Endothelial cell of umbilical vein (primary cell): ENCODE data around the gene C1QB. TPM values are rescaled to one million over a fixed set of nuclear protein-coding genes. Genes with fewer than 3 reads are reported as not detected.

Experiments
- BruUV-seq: library from RNA; stranded (reverse); fragments of 400-500 nt; replicated peaks from 2 replicates; lab custom pipeline; 2021; lab: Mats Ljungman, UMichigan
- CTCF ChIA-PET: fragments of 300-600, 350-600 bp; sonication (Branson Sonifier 250); formaldehyde crosslinking; loops from one replicate; lab custom pipeline; 2021; ENCODE audit warnings: antibody characterized with exemption, inconsistent platforms; lab: Charles Lee
- POLR2A ChIA-PET: fragments of 300-600, 350-600 bp; sonication (Branson Sonifier 250); formaldehyde crosslinking; loops from one replicate; lab custom pipeline; 2021; ENCODE audit warnings: antibody characterized with exemption, inconsistent platforms; lab: Charles Lee
- DNase-seq: peaks from one replicate; pipeline ENCODE4 v3.0.0-alpha.2; 2011; ENCODE audit warnings: low read depth, low spot score
- FAIRE-seq: peaks from 2 replicates; lab custom pipeline; 2011; peaks lifted over from hg19 to GRCh38; lab: Jason Lieb, UNC
- H2AFZ ChIP-seq: 2 replicates; pipeline ENCODE4 v1.6.0; 2012; ENCODE audit warnings: low read depth, low read length, control low read depth, inconsistent platforms
- H3K27ac ChIP-seq: 2 replicates; pipeline ENCODE4 v1.5.1; 2011; ENCODE audit warnings: low read depth, mild to moderate bottlenecking, control low read depth, low read length, moderate library complexity; ENCODE audit not compliant: insufficient read depth
- H3K27me3 ChIP-seq, 2 experiments: 2 replicates each; pipeline versions ENCODE4 v1.6.0 to v1.6.1; 2011; ENCODE audit warnings: low read length in 2 of 2, mixed read lengths in 1 of 2; ENCODE audit not compliant: control insufficient read depth in 2 of 2, insufficient read depth in 2 of 2
- H3K36me3 ChIP-seq, 2 experiments: 2 replicates in 1 of 2; 3 replicates in 1 of 2; pipeline ENCODE4 v1.5.1; 2011; ENCODE audit warnings: low read length in 2 of 2, mild to moderate bottlenecking in 1 of 2, moderate library complexity in 1 of 2; ENCODE audit not compliant: control insufficient read depth in 2 of 2, insufficient read depth in 2 of 2; ENCODE audit errors: extremely low read depth in 1 of 2
- H3K4me1 ChIP-seq: 3 replicates; pipeline ENCODE4 v1.5.1; 2011; ENCODE audit warnings: mild to moderate bottlenecking, low read length; ENCODE audit not compliant: control insufficient read depth, insufficient read depth; ENCODE audit errors: extremely low read depth
- H3K4me2 ChIP-seq: 2 replicates; pipeline ENCODE4 v1.6.1; 2011; ENCODE audit warnings: low read length, control low read depth, mixed read lengths; ENCODE audit not compliant: insufficient read depth
- H3K4me3 ChIP-seq, 3 experiments: fragments of 200-600 bp in 1 of 3; sonication (generic), shearing (Covaris generic) in 1 of 3; replicated peaks in 1 of 3; 2 replicates each; pipeline ENCODE4 v1.5.1; 2011 to 2016; ENCODE audit warnings: control low read depth in 3 of 3, low read length in 3 of 3, mild to moderate bottlenecking in 2 of 3, inconsistent platforms in 1 of 3, low read depth in 1 of 3, moderate library complexity in 1 of 3; ENCODE audit not compliant: insufficient read depth in 1 of 3
- H3K79me2 ChIP-seq: 2 replicates; pipeline ENCODE4 v1.6.0; 2012; ENCODE audit warnings: low read length, inconsistent platforms; ENCODE audit not compliant: control insufficient read depth, insufficient read depth
- H3K9ac ChIP-seq: replicated peaks from 2 replicates; pipeline ENCODE3; 2011; ENCODE audit warnings: low read length, control low read depth; ENCODE audit not compliant: insufficient read depth; ENCODE audit errors: extremely low read depth
- H3K9me1 ChIP-seq: replicated peaks from 3 replicates; pipeline ENCODE4 v1.6.0; 2011; ENCODE audit warnings: mild to moderate bottlenecking, low read length; ENCODE audit not compliant: control insufficient read depth, insufficient read depth; ENCODE audit errors: extremely low read depth
- H3K9me3 ChIP-seq: replicated peaks from 2 replicates; pipeline ENCODE4 v1.5.1; 2012; ENCODE audit warnings: low read length, inconsistent platforms; ENCODE audit not compliant: control insufficient read depth, insufficient read depth
- H4K20me1 ChIP-seq: replicated peaks from 2 replicates; pipeline ENCODE3; 2011; ENCODE audit warnings: mild to moderate bottlenecking, low read length; ENCODE audit not compliant: control insufficient read depth, insufficient read depth; ENCODE audit errors: extremely low read depth
- EZH2 ChIP-seq: IDR thresholded peaks from 2 replicates; pipeline ENCODE4 v1.6.1; 2012; ENCODE audit warnings: borderline replicate concordance, low read depth, mild to moderate bottlenecking, moderate library complexity, low read length, inconsistent platforms; ENCODE audit not compliant: severe bottlenecking
- FOS ChIP-seq: IDR thresholded peaks from 2 replicates; pipeline ENCODE4 v1.6.1; 2011; ENCODE audit warnings: mild to moderate bottlenecking, low read length, moderate library complexity, borderline replicate concordance; ENCODE audit not compliant: insufficient read depth
- GATA2 ChIP-seq: IDR thresholded peaks from 2 replicates; pipeline ENCODE4 v1.7.0; 2011; ENCODE audit warnings: low read depth, mild to moderate bottlenecking, moderate library complexity, mixed read lengths, low read length; ENCODE audit not compliant: insufficient read length, insufficient read depth
- JUN ChIP-seq: IDR thresholded peaks from 2 replicates; pipeline ENCODE4 v1.6.1; 2011; ENCODE audit warnings: borderline replicate concordance, low read depth; ENCODE audit not compliant: insufficient read length, insufficient read depth
- MYC ChIP-seq: IDR thresholded peaks from one replicate; pipeline ENCODE4 v1.6.1; 2011; ENCODE audit warnings: mild to moderate bottlenecking, low read depth, low read length
- POLR2A ChIP-seq: IDR thresholded peaks from 2 replicates; pipeline ENCODE4 v1.6.1; 2012; ENCODE audit warnings: low read depth, mild to moderate bottlenecking, control low read depth, low read length
- POLR2AphosphoS5 ChIP-seq: IDR thresholded peaks from 2 replicates; pipeline ENCODE4 v1.6.1; 2012; ENCODE audit warnings: low read depth, mild to moderate bottlenecking, control low read depth, low read length, moderate library complexity; ENCODE audit not compliant: insufficient read depth
- dilution Hi-C: fragments of 300-500 bp; cut with MboI; formaldehyde crosslinking; loops from one replicate; pipeline ENCODE4 v1.15.0; 2019; ENCODE audit warnings: low sequenced_read_pairs; ENCODE audit not compliant: extremely low pct_ligation_motif_present
- intact Hi-C: fragments of 100-400 bp; cut with micrococcal nuclease; formaldehyde crosslinking; loops from one replicate; pipeline ENCODE4 v1.10.0; 2022
- polyA plus RNA-seq, 4 experiments: library from polyadenylated mRNA; depleted of rRNA in 3 of 4; stranded (reverse) in 3 of 4; unstranded in 1 of 4; fragments of >200 nt; gene quantifications; 2 replicates each; pipeline versions ENCODE4 v1.2.1 to v1.2.3, GENCODE V29; 2011 to 2012; ENCODE audit warnings: missing spikeins in 1 of 4
- total RNA-seq: library from RNA; stranded (reverse); gene quantifications from 2 replicates; pipeline ENCODE4 v1.2.3, GENCODE V29; 2021
- TF ChIP-seq, protein P1 (sequence below), 2 donors: IDR thresholded peaks; 1 replicate in 1 of 2; 2 replicates in 1 of 2; pipeline ENCODE4 v1.5.1; 2011; ENCODE audit warnings: low read length in 2 of 2, mild to moderate bottlenecking in 2 of 2, moderate library complexity in 2 of 2, control low read depth in 1 of 2, inconsistent platforms in 1 of 2, low read depth in 1 of 2; ENCODE audit not compliant: insufficient read depth in 1 of 2; ENCODE audit errors: extremely low read depth in 1 of 2
- TF ChIP-seq, protein P2 (sequence below): IDR thresholded peaks from 2 replicates; pipeline ENCODE4 v1.6.1; 2011; ENCODE audit not compliant: insufficient read depth, insufficient read length

Gene C1QB
- total and polyA plus RNA-seq, 2 donors (not counting 3 experiments of a cell fraction or from before 2014, with no cell fraction given): not detected

DNA sequence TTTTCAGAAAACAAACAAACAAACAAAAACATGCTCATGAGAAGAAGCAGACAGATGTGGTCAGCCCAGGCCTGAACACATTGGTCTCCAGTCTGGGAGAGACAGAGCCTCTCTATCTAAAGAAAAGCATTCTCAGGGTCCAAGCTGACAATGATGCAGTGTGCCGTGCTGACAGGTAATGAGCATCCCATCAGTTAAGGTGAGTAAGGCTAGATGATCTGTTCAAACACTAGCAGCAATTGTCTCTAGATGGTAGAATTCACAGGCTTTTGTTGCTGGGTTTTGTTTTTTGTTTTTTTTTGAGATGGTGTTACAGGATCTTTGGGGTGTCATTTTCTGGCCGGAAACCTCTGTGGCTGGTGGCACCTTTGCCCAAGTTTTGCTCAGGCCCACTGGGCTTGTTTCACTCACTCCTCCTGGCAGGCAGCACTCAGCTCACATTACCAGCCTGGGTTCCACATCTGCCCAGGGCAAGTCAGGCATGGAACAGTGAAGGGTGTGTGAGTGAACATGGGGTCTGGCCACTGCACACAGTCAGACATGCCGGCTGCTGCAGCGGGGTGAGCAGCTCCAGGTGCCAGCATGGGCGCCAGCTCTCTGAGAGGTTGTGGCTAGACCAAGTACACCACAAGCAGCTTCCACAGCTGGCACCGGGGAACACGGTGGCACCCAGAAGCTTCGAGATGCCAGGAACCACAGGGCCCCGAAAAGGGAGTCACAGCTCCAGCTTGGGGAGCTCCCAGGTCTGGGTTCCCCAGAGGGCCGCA, 19.2 kb upstream of the C1QB start:
- H2AFZ ChIP-seq: no peak overlapping the region
- no peak overlapping the region for H3K9ac ChIP-seq
- H3K27ac ChIP-seq: no peak overlapping the region
- dilution Hi-C loops: no loop called here
- intact Hi-C loops: no loop called here
- no peak overlapping the region for H3K4me2 ChIP-seq
- no peaks in the 10 kb centered on the region for H3K36me3 ChIP-seq
- no peaks in the 10 kb centered on the region for H3K4me1 ChIP-seq
- ChIA-PET CTCF (interaction anchor here (0.9 to 1.6 kb wide), 5 partner anchors 9 to 217 kb away, joined by 3 to 5 read pairs (median 4); no protein-coding TSS in a partner anchor), POLR2A (no interaction called here)
- FAIRE-seq (no peak), DNase-seq (no peak)
- TF ChIP-seq GATA2 (no peak), FOS (no peak), JUN (no peak), POLR2AphosphoS5 (no peak), EZH2 (no peak), MYC (no peak), POLR2A (no peak)
- TF ChIP-seq, protein P1, sequence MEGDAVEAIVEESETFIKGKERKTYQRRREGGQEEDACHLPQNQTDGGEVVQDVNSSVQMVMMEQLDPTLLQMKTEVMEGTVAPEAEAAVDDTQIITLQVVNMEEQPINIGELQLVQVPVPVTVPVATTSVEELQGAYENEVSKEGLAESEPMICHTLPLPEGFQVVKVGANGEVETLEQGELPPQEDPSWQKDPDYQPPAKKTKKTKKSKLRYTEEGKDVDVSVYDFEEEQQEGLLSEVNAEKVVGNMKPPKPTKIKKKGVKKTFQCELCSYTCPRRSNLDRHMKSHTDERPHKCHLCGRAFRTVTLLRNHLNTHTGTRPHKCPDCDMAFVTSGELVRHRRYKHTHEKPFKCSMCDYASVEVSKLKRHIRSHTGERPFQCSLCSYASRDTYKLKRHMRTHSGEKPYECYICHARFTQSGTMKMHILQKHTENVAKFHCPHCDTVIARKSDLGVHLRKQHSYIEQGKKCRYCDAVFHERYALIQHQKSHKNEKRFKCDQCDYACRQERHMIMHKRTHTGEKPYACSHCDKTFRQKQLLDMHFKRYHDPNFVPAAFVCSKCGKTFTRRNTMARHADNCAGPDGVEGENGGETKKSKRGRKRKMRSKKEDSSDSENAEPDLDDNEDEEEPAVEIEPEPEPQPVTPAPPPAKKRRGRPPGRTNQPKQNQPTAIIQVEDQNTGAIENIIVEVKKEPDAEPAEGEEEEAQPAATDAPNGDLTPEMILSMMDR (IDR thresholded peaks at IDR 0.05; ENCODE audit: extremely low read depth in 1 of 2, insufficient read depth in 1 of 2, low read depth in 1 of 2, low read length in 2 of 2): no peak
- TF ChIP-seq, protein P2, sequence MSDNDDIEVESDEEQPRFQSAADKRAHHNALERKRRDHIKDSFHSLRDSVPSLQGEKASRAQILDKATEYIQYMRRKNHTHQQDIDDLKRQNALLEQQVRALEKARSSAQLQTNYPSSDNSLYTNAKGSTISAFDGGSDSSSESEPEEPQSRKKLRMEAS: no peak
- no peak overlapping the region for H3K4me3 ChIP-seq
- BruUV-seq: no TSS peak
- H3K27me3 ChIP-seq: peaks cover 2 to 7% of the 10 kb centered on the region in 2 experiments
- no peaks in the 10 kb centered on the region for H3K79me2 ChIP-seq
- H4K20me1 ChIP-seq: no peaks in the 10 kb centered on the region
- no peaks in the 10 kb centered on the region for H3K9me1 ChIP-seq
- H3K9me3 ChIP-seq: no peaks in the 10 kb centered on the region
